ENCODE data around the gene RAP1B.
A peak's percentile ranks its signal among the peaks of the same experiment; 100 is the strongest.

Gene RAP1B

GRCh38 chr12:68585966-68586365, 24.7 kb upstream of the RAP1B start:
- Histone ChIP-seq H3K9me3 (ENCODE audit: insufficient read depth, low read depth, low read length) (peaks cover 8% of the 10 kb centered on the region; the same call in 1 of the 2 replicates), H3K79me2 (ENCODE audit: insufficient read depth, low read length) (no peaks in the 10 kb centered on the region), H3K4me2 (ENCODE audit: low read depth, low read length, poor library complexity, severe bottlenecking) (no peak overlapping the region), H3K36me3 (ENCODE audit: insufficient read depth, low read length) (no peaks in the 10 kb centered on the region), H3K9ac (ENCODE audit: low read depth, low read length, poor library complexity, severe bottlenecking) (no peak overlapping the region), H3K4me1 (ENCODE audit: insufficient read depth, low read length, poor library complexity, severe bottlenecking) (peaks cover 12% of the 10 kb centered on the region), H3F3A (ENCODE audit: low read depth) (no peaks in the 10 kb centered on the region), H3K27me3 (ENCODE audit: insufficient read depth, low read length, poor library complexity, severe bottlenecking) (no peaks in the 10 kb centered on the region), H2AFZ (ENCODE audit: low read length) (no peak overlapping the region), H3K4me3 (ENCODE audit: low read length, poor library complexity, severe bottlenecking) (no peak overlapping the region), H4K20me1 (ENCODE audit: insufficient read depth, low read length, poor library complexity, severe bottlenecking) (no peaks in the 10 kb centered on the region), H3K9me2 (replicated peaks; ENCODE audit: low read depth, low read length) (no peaks in the 10 kb centered on the region)
- TF ChIP-seq EZH2phosphoT487 (IDR thresholded peaks at IDR 0.05; ENCODE audit: borderline replicate concordance) (no peak), CTCF (conservative IDR thresholded peaks at IDR 0.05; ENCODE audit: low read length) (no peak)

GRCh38 chr12:68587448-68587873, 23.2 kb upstream of the RAP1B start:
- peak overlapping the region; percentile 52 for H3K4me2 ChIP-seq (ENCODE audit: low read depth, low read length, poor library complexity, severe bottlenecking)

GRCh38 chr12:68589194-68589593, 21.5 kb upstream of the RAP1B start:
- Histone ChIP-seq H3K4me3 (ENCODE audit: low read length, poor library complexity, severe bottlenecking) (no peak overlapping the region), H2AFZ (ENCODE audit: low read length) (no peak overlapping the region)

More at GRCh38 chr12:68587448-68587873, 23.2 kb upstream of the RAP1B start:
- Histone ChIP-seq H3K27me3 (ENCODE audit: insufficient read depth, low read length, poor library complexity, severe bottlenecking) (no peaks in the 10 kb centered on the region), H3K9me3 (ENCODE audit: insufficient read depth, low read depth, low read length) (peaks cover 8% of the 10 kb centered on the region; the same call in 1 of the 2 replicates), H3K79me2 (ENCODE audit: insufficient read depth, low read length) (no peaks in the 10 kb centered on the region), H4K20me1 (ENCODE audit: insufficient read depth, low read length, poor library complexity, severe bottlenecking) (no peaks in the 10 kb centered on the region), H3K9ac (ENCODE audit: low read depth, low read length, poor library complexity, severe bottlenecking) (no peak overlapping the region), H2AFZ (ENCODE audit: low read length) (peak overlapping the region; percentile 53; the same call in 1 of the 2 replicates), H3K4me3 (ENCODE audit: low read length, poor library complexity, severe bottlenecking) (peak overlapping the region; percentile 27), H3F3A (ENCODE audit: low read depth) (peaks cover 8% of the 10 kb centered on the region), H3K4me1 (ENCODE audit: insufficient read depth, low read length, poor library complexity, severe bottlenecking) (peaks cover 26% of the 10 kb centered on the region), H3K9me2 (replicated peaks; ENCODE audit: low read depth, low read length) (no peaks in the 10 kb centered on the region), H3K36me3 (ENCODE audit: insufficient read depth, low read length) (no peaks in the 10 kb centered on the region)
- TF ChIP-seq EZH2phosphoT487 (IDR thresholded peaks at IDR 0.05; ENCODE audit: borderline replicate concordance) (no peak), CTCF (conservative IDR thresholded peaks at IDR 0.05; ENCODE audit: low read length) (no peak)

More at GRCh38 chr12:68589194-68589593, 21.5 kb upstream of the RAP1B start:
- Histone ChIP-seq H3K9me3 (ENCODE audit: insufficient read depth, low read depth, low read length) (peaks cover 14% of the 10 kb centered on the region; the same call in 1 of the 2 replicates), H3K9me2 (replicated peaks; ENCODE audit: low read depth, low read length) (no peaks in the 10 kb centered on the region), H3K4me2 (ENCODE audit: low read depth, low read length, poor library complexity, severe bottlenecking) (no peak overlapping the region), H3K4me1 (ENCODE audit: insufficient read depth, low read length, poor library complexity, severe bottlenecking) (peaks cover 24% of the 10 kb centered on the region), H3F3A (ENCODE audit: low read depth) (peaks cover 8% of the 10 kb centered on the region), H4K20me1 (ENCODE audit: insufficient read depth, low read length, poor library complexity, severe bottlenecking) (no peaks in the 10 kb centered on the region), H3K27me3 (ENCODE audit: insufficient read depth, low read length, poor library complexity, severe bottlenecking) (no peaks in the 10 kb centered on the region), H3K36me3 (ENCODE audit: insufficient read depth, low read length) (no peaks in the 10 kb centered on the region), H3K79me2 (ENCODE audit: insufficient read depth, low read length) (no peaks in the 10 kb centered on the region), H3K9ac (ENCODE audit: low read depth, low read length, poor library complexity, severe bottlenecking) (no peak overlapping the region)
- TF ChIP-seq EZH2phosphoT487 (IDR thresholded peaks at IDR 0.05; ENCODE audit: borderline replicate concordance), result no peak
- TF ChIP-seq CTCF (conservative IDR thresholded peaks at IDR 0.05; ENCODE audit: low read length), result no peak

All from Loucy (cell line).